A549 (cell line): ENCODE data around the gene GREB1. TPM values are rescaled to one million over a fixed set of nuclear protein-coding genes. Genes with fewer than 3 reads are reported as not detected.

Experiments
- ATAC-seq, 2 experiments: fragments of 200-7000 bp in 1 of 2; fragments of >200 bp in 1 of 2; cut with Nextera tagmentation in 1 of 2; cut with Tn5 transposase in 1 of 2; 3 replicates each; pipeline versions ENCODE4 v1.8.0 to v1.9.1; 2018 to 2020; ENCODE audit warnings: mild to moderate bottlenecking in 1 of 2, moderate library complexity in 1 of 2
- CTCF ChIA-PET: fragments of 300-600 bp; sonication (Branson Sonifier 250); formaldehyde crosslinking; extraction: SDS; loops from one replicate; lab custom pipeline; 2021; ENCODE audit warnings: antibody characterized with exemption, inconsistent platforms; lab: Yijun Ruan, JAX
- POLR2A ChIA-PET: fragments of 350-600 bp; formaldehyde crosslinking; extraction: SDS; loops from one replicate; lab custom pipeline; 2021; ENCODE audit warnings: antibody characterized with exemption, inconsistent platforms; lab: Yijun Ruan, JAX
- DNase-seq, 2 experiments: peaks; one replicate each; pipeline versions ENCODE4 v3.0.0 to v3.0.0-alpha.2; 2011 to 2016; ENCODE audit warnings: low read depth in 1 of 2, low spot score in 1 of 2
- FAIRE-seq: peaks from 2 replicates; lab custom pipeline; 2011; peaks lifted over from hg19 to GRCh38; lab: Jason Lieb, UNC
- H3K27ac ChIP-seq, 2 experiments: fragments of >200 bp; sonication (Bioruptor Twin); formaldehyde crosslinking; 3 replicates each; pipeline ENCODE4 v1.5.1; 2016 to 2017
- H3K4me1 ChIP-seq: fragments of >200 bp; sonication (Bioruptor Twin); formaldehyde crosslinking; 3 replicates; pipeline ENCODE4 v1.6.1; 2016
- H3K4me2 ChIP-seq: fragments of >200 bp; sonication (Bioruptor Twin); formaldehyde crosslinking; 3 replicates; pipeline ENCODE4 v1.6.1; 2016
- H3K4me3 ChIP-seq: fragments of >200 bp; sonication (Bioruptor Twin); formaldehyde crosslinking; 3 replicates; pipeline ENCODE4 v1.5.1; 2016
- H3K9me3 ChIP-seq: fragments of >200 bp; sonication (Bioruptor Twin); formaldehyde crosslinking; 3 replicates; pipeline ENCODE4 v1.6.1; 2016
- CBX8 ChIP-seq: fragments of 200-600 bp; sonication (generic); IDR thresholded peaks from 2 replicates; pipeline ENCODE4 v1.6.1; 2016
- CTCF ChIP-seq: fragments of >200 bp; sonication (Bioruptor Twin); formaldehyde crosslinking; IDR thresholded peaks from 3 replicates; pipeline ENCODE4 v1.5.1; 2016
- ELK1 ChIP-seq: fragments of 150-350 bp; IDR thresholded peaks from 2 replicates; pipeline ENCODE4 v1.6.1; 2014; ENCODE audit warnings: low read depth, mild to moderate bottlenecking, low read length
- ESRRA ChIP-seq: fragments of 150-350 bp; IDR thresholded peaks from 2 replicates; pipeline ENCODE4 v1.6.1; 2014; ENCODE audit warnings: mild to moderate bottlenecking, low read length, borderline replicate concordance
- FOSL2 ChIP-seq, 2 experiments: fragments of 450-650 bp in 1 of 2; fragments of >200 bp in 1 of 2; sonication (Bioruptor Twin) in 1 of 2; formaldehyde crosslinking; IDR thresholded peaks; 2 replicates each; pipeline versions ENCODE4 v1.5.0 to v1.6.1; 2016 to 2020; ENCODE audit warnings: mild to moderate bottlenecking in 1 of 2, moderate library complexity in 1 of 2
- HMGXB4 ChIP-seq: fragments of 250-450 bp; sonication (Bioruptor Pico); IDR thresholded peaks from 2 replicates; pipeline ENCODE4 v1.5.0; 2021; ENCODE audit warnings: mild to moderate bottlenecking, moderate library complexity, borderline replicate concordance
- HOXB13 ChIP-seq: fragments of 250-450 bp; sonication (Bioruptor Pico); IDR thresholded peaks from 2 replicates; pipeline ENCODE4 v1.5.0; 2020; ENCODE audit warnings: low read depth, mild to moderate bottlenecking, moderate library complexity
- JUNB ChIP-seq: fragments of >200 bp; sonication (Bioruptor Twin); formaldehyde crosslinking; IDR thresholded peaks from 2 replicates; pipeline ENCODE4 v1.6.1; 2016
- MAFK ChIP-seq: fragments of 450-650 bp; IDR thresholded peaks from 2 replicates; pipeline ENCODE4 v1.6.1; 2014; ENCODE audit not compliant: partially characterized antibody
- MYC ChIP-seq: IDR thresholded peaks from 2 replicates; pipeline ENCODE4 v1.6.1; 2012; ENCODE audit warnings: mild to moderate bottlenecking, inconsistent platforms, low read length, improper control_type of control experiment, borderline replicate concordance
- POLR2AphosphoS2 ChIP-seq: conservative IDR thresholded peaks from 2 replicates; pipeline ENCODE4 v1.6.1; 2012; ENCODE audit warnings: low read length, improper control_type of control experiment, inconsistent platforms
- RARB ChIP-seq: fragments of 250-450 bp; sonication (Bioruptor Pico); IDR thresholded peaks from 2 replicates; pipeline ENCODE4 v1.8.0; 2021; ENCODE audit warnings: mild to moderate bottlenecking, moderate library complexity
- REST ChIP-seq: fragments of 200-600 bp; sonication (generic); IDR thresholded peaks from 2 replicates; pipeline ENCODE4 v1.6.1; 2016; ENCODE audit warnings: antibody characterized with exemption, mild to moderate bottlenecking, moderate library complexity
- RNF2 ChIP-seq: fragments of 200-600 bp; sonication (generic); IDR thresholded peaks from 2 replicates; pipeline ENCODE4 v1.6.1; 2016; ENCODE audit warnings: low read depth, mild to moderate bottlenecking, antibody characterized with exemption, moderate library complexity, borderline replicate concordance
- ZFP36 ChIP-seq: fragments of 450-650 bp; IDR thresholded peaks from 2 replicates; pipeline ENCODE4 v1.6.1; 2014; ENCODE audit warnings: borderline replicate concordance; ENCODE audit not compliant: partially characterized antibody
- ZSCAN20 ChIP-seq: fragments of 250-450 bp; sonication (Bioruptor Pico); IDR thresholded peaks from 2 replicates; pipeline ENCODE4 v1.8.0; 2022; ENCODE audit warnings: mild to moderate bottlenecking, moderate library complexity
- WGBS: methylation state at CpG from one replicate; pipeline ENCODE4 v1.1.6; 2017; ENCODE audit errors: missing lambda C conversion rate; 5-methylcytosine and 5-hydroxymethylcytosine counted together
- polyA plus RNA-seq, 4 experiments: library from polyadenylated mRNA; depleted of rRNA in 3 of 4; stranded (reverse); fragments of >200 nt; fragmentation: RNase III in 1 of 4; extraction: RNeasy Plus Mini Kit Qiagen cat#74134 plus additional on column Dnase treatment in 1 of 4; gene quantifications; 2 replicates in 3 of 4; 3 replicates in 1 of 4; pipeline ENCODE4 v1.2.3, GENCODE V29; 2011 to 2017

Gene GREB1
- polyA plus RNA-seq, 2 of the 4 experiments (the other 2 are of a cell fraction) = 1.1 to 1.3 TPM

- DNase-seq (no peak), FAIRE-seq (no peak), ATAC-seq (no peak)
- ChIA-PET CTCF (interaction anchor here (0.6 to 19.1 kb wide), 8 partner anchors 12 to 98 kb away, joined by 3 to 261 read pairs (median 4); no protein-coding TSS in a partner anchor), POLR2A (no interaction called here)
- H3K4me3 ChIP-seq = no peak overlapping the region
- TF ChIP-seq HMGXB4 (CRISPR knock-in tag) (no peak), FOSL2 (IDR thresholded peaks at IDR 0.05) (no peak), FOSL2 (CRISPR knock-in tag; IDR thresholded peaks at IDR 0.05) (0 out of 2 replicates have a peak, but pooled peaks have one; percentile 30)
- H3K4me1 ChIP-seq = no peaks in the 10 kb centered on the region
- WGBS = 72% methylated on average over 10 of the region's 10 CpGs
- no peaks in the 10 kb centered on the region for H3K9me3 ChIP-seq
- H3K4me2 ChIP-seq = no peak overlapping the region
- no peak overlapping the region for H3K27ac ChIP-seq
These were observed 28.2 kb downstream of the GREB1 start for GRCh38 chr2:11562011-11562410.

- TF ChIP-seq ESRRA = no peak
- no peak for TF ChIP-seq RARB
- POLR2A ChIA-PET = no interaction called here
- no peak for FAIRE-seq
- no peaks in the 10 kb centered on the region for H3K9me3 ChIP-seq
- CTCF ChIA-PET = interaction anchor here (0.7 to 19.1 kb wide), 4 partner anchors 12 to 36 kb away, joined by 3 to 261 read pairs (median 4); no protein-coding TSS in a partner anchor
- ATAC-seq = no peak; a peak in 1 of 6 replicates
- no peaks in the 10 kb centered on the region for H3K4me1 ChIP-seq
- no peak overlapping the region for H3K4me2 ChIP-seq
- DNase-seq = no peak
- no peak overlapping the region for H3K4me3 ChIP-seq
- 82% methylated on average over 4 of the region's 5 CpGs for WGBS
- H3K27ac ChIP-seq = no peak overlapping the region
These were observed 28.6 kb downstream of the GREB1 start for GRCh38 chr2:11562476-11562875.

- Histone ChIP-seq H3K27ac (no peak overlapping the region), H3K4me3 (no peak overlapping the region), H3K4me1 (no peaks in the 10 kb centered on the region), H3K4me2 (no peak overlapping the region), H3K9me3 (no peaks in the 10 kb centered on the region)
- ChIA-PET CTCF (interaction anchor here (0.6 to 19.1 kb wide), 6 partner anchors 10 to 440 kb away, joined by 3 to 261 read pairs (median 4); a partner anchor contains a TSS), POLR2A (no interaction called here)
- DNase-seq = no peak
- FAIRE-seq = no peak
- no peak for ATAC-seq
- WGBS = 73% methylated on average over 8 of the region's 8 CpGs
- TF ChIP-seq ESRRA (no peak), ZFP36 (peak; percentile 52)
These were observed 30.2 kb downstream of the GREB1 start for GRCh38 chr2:11563784-11564666.

GRCh38 chr2:11564816-11565567, 31.1 kb downstream of the GREB1 start:
- Histone ChIP-seq H3K4me2 (no peak overlapping the region), H3K27ac (no peak overlapping the region), H3K9me3 (no peaks in the 10 kb centered on the region), H3K4me1 (no peaks in the 10 kb centered on the region), H3K4me3 (no peak overlapping the region)
- FAIRE-seq = no peak
- 61% methylated on average over 7 of the region's 7 CpGs for WGBS
- no peak for ATAC-seq
- DNase-seq = no peak
- CTCF ChIA-PET = interaction anchor here (0.9 to 19.1 kb wide), 9 partner anchors 11 to 732 kb away, joined by 3 to 261 read pairs (median 4); a partner anchor contains a TSS
- POLR2A ChIA-PET = no interaction called here
- TF ChIP-seq CTCF = no peak
- TF ChIP-seq MYC = no peak
- TF ChIP-seq ZSCAN20 (CRISPR knock-in tag) = no peak
- TF ChIP-seq CBX8 = no peak
- TF ChIP-seq HOXB13 = no peak
- no peak for TF ChIP-seq JUNB
- no peak for TF ChIP-seq ELK1
- no peak for TF ChIP-seq REST
- TF ChIP-seq MAFK = no peak
- TF ChIP-seq FOSL2 (IDR thresholded peaks at IDR 0.05) = no peak
- TF ChIP-seq FOSL2 (CRISPR knock-in tag; IDR thresholded peaks at IDR 0.05) = no peak
- no peak for TF ChIP-seq RNF2
- no peak for TF ChIP-seq POLR2AphosphoS2
